GM10266 (cell line): ENCODE data around the gene EPC1.

Experiments used
- DNase-seq: peaks from one replicate; pipeline ENCODE4 v3.0.0; 2012; ENCODE audit errors: extremely low spot score
- CTCF ChIP-seq: IDR thresholded peaks from 2 replicates; pipeline ENCODE4 v1.5.1; 2012; ENCODE audit warnings: mild to moderate bottlenecking, low read depth; ENCODE audit not compliant: control insufficient read depth, insufficient read depth; ENCODE audit errors: missing control alignments

EPC1 gene

DNA sequence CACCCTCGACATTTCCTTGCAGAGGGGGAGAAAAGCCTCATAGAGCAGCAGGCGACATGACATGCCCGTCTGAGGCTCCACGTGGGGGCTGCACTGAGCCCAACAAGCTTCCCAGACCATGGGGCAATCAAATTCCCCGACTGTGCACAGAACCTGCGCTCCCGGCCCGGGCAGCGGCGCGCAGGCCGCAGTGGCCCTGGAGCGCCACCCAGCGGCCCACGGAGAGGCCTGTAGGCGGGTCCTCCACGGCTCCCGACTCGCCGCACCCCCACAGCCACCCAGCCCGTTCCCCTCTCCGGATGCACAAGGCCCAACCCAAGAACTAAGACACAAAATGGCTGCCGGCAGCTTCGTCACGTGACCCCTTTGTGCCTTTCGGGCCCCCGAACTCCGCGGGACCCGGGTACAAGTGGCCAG is 816 bp downstream of the EPC1 start:
- peak; percentile 93 for TF ChIP-seq CTCF
- DNase-seq: peak; percentile 95

GRCh38 chr10:32341596-32341995 is 5.4 kb downstream of the EPC1 start:
- no peak for DNase-seq
- TF ChIP-seq CTCF: no peak

DNA sequence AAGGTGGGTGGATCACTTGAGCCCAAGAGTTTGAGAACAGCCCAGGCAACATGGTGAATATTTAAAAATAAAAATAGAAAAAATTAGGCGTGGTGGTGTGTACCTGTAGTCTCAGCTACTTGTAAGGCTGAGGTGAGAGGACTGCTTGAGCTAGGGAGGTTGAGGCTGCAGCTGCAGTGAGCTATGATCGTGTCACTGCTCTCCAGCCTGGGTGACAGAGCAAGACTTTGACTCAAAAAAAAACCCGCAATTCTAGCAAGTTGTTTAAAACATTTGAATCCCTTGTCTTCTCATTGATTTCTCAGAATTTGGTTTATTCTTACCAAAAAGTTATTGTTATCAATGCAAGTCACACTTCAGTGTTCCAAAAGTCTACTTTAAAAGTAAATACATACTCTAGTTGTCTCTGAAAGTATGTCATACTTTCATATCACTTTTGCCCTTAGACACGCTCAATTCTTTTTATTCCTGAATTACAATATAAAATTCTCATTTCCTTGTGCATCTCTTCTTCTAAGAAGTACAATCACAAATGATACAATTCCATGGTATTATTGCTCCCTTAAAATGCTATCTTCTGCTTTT is 6.3 kb downstream of the EPC1 start:
- no peak for TF ChIP-seq CTCF

DNA sequence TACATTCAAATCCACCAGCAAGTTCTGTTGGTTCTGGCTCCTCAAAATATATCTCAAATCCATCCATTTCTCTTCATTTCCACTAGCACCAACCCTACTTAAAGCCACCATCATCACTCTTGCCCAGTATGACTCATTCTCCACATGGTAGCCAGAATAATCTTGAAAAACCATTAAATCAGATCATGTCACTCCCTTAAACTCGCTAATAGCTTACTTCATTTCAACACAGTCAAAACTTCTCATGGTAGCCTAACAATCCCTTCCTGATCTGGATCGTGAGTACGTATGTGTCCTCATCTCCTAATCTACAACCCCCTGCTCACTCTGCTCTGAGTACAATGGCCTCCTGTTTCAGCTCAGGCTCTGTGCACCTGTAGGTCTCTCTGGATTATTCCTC is 8.7 kb downstream of the EPC1 start:
- TF ChIP-seq CTCF: no peak
- DNase-seq: no peak

More for the DNA sequence above, 6.3 kb downstream of the EPC1 start:
- no peak for DNase-seq

DNA sequence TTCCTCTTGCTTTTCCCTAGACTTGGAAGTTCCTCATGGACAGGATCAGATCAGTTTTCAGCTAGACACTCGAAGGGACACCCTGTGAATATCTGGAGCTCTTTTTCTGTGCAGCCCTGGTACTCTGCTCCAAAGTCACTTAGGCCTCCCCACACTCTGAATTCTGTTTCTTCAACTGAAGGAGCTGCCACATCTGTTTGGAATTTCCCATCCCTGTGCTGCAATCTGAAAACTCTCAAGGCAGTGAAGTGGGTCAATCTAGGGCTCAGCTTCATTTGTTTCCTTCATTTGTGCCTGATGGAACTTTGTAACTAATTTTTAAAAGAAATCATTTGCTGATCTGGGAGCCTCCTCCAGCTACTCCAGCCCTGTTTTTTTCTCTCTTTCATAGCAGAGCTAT is 9.6 kb downstream of the EPC1 start:
- DNase-seq: no peak

DNA sequence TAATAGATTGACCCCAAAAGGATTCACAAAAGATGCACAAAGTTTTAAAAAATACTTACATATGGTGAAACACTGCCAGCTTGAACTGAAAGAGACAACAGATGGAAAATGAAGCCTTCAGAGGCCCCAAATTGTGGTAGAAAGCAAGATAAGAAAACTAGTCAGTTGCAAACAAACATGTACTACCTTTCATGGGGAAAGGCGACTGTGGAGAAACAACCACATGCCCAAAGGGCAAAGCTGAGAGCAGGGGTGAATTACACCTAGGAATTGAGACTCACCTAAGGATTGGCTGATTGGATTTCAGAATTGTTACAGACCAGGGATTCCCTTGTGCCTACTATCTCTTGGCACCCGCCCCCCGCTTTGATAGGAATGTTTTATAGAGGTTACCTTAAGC is 13.1 kb downstream of the EPC1 start:
- TF ChIP-seq CTCF: no peak

More for the DNA sequence above, 9.6 kb downstream of the EPC1 start:
- no peak for TF ChIP-seq CTCF

GRCh38 chr10:32332299-32332750 is 14.6 kb downstream of the EPC1 start:
- no peak for TF ChIP-seq CTCF
- DNase-seq: peak; percentile 64

More for the DNA sequence above, 13.1 kb downstream of the EPC1 start:
- no peak for DNase-seq
